ENCODE results near the gene SLC35A4. TPM values are rescaled to one million over a fixed set of nuclear protein-coding genes. Genes with fewer than 3 reads are reported as not detected.

The SLC35A4 gene
- total and polyA plus RNA-seq, 4 donors = 17.5 to 37.0 (median 26.6) TPM

DNA sequence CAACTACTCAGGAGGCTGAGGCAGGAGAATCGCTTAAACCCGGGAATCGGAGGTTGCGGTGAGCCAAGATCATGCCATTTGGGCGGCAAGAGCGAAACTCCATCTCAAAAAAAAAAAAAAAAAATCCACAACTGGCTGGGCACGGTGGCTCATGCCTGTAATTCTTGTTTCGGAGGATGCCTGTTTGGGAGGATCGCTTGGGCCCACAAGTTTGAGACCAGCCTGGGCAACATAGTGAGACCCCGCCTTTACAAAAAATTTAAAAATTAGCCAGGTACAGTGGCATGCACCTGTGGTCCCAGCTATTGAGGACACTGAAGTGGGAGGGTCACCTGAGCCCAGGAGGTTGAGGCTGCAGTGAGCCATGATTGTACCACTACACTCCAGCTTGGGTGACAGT is 19.0 kb upstream of the SLC35A4 start:
- Histone ChIP-seq H3K4me3 (ENCODE audit: low read depth in 1 of 3, low read length in 3 of 3) (no peak overlapping the region), H3K27me3 (ENCODE audit: control insufficient read depth in 4 of 4, insufficient read depth in 4 of 4, low read length in 3 of 4) (no peaks in the 10 kb centered on the region), H3K4me1 (ENCODE audit: control insufficient read depth in 4 of 4, insufficient read depth in 4 of 4, low read length in 3 of 4) (peaks cover 8 to 40% (median 33%) of the 10 kb centered on the region in 4 donors), H3K27ac (ENCODE audit: low read depth in 1 of 2, low read length in 2 of 2) (no peak overlapping the region), H3K9me3 (ENCODE audit: control insufficient read depth in 4 of 4, low read length in 3 of 4) (no peaks in the 10 kb centered on the region), H3K36me3 (ENCODE audit: control insufficient read depth in 4 of 4, insufficient read depth in 3 of 4, low read depth in 1 of 4, low read length in 3 of 4) (peaks cover 2 to 34% (median 27%) of the 10 kb centered on the region in 4 donors), H3K9ac (ENCODE audit: low read depth in 1 of 2, low read length in 2 of 2) (no peak overlapping the region)
- no peak for DNase-seq (ENCODE audit: low spot score)
- TF ChIP-seq RXRA (IDR thresholded peaks at IDR 0.05) (no peak), YY1 (IDR thresholded peaks at IDR 0.05) (no peak), FOXA1 (IDR thresholded peaks at IDR 0.05) (no peak), NR2F2 (IDR thresholded peaks at IDR 0.05) (no peak), RAD21 (IDR thresholded peaks at IDR 0.05) (no peak), JUND (IDR thresholded peaks at IDR 0.05) (no peak)
- TF ChIP-seq, protein P1, sequence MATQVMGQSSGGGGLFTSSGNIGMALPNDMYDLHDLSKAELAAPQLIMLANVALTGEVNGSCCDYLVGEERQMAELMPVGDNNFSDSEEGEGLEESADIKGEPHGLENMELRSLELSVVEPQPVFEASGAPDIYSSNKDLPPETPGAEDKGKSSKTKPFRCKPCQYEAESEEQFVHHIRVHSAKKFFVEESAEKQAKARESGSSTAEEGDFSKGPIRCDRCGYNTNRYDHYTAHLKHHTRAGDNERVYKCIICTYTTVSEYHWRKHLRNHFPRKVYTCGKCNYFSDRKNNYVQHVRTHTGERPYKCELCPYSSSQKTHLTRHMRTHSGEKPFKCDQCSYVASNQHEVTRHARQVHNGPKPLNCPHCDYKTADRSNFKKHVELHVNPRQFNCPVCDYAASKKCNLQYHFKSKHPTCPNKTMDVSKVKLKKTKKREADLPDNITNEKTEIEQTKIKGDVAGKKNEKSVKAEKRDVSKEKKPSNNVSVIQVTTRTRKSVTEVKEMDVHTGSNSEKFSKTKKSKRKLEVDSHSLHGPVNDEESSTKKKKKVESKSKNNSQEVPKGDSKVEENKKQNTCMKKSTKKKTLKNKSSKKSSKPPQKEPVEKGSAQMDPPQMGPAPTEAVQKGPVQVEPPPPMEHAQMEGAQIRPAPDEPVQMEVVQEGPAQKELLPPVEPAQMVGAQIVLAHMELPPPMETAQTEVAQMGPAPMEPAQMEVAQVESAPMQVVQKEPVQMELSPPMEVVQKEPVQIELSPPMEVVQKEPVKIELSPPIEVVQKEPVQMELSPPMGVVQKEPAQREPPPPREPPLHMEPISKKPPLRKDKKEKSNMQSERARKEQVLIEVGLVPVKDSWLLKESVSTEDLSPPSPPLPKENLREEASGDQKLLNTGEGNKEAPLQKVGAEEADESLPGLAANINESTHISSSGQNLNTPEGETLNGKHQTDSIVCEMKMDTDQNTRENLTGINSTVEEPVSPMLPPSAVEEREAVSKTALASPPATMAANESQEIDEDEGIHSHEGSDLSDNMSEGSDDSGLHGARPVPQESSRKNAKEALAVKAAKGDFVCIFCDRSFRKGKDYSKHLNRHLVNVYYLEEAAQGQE (IDR thresholded peaks at IDR 0.05) = no peak
- TF ChIP-seq, protein P2, sequence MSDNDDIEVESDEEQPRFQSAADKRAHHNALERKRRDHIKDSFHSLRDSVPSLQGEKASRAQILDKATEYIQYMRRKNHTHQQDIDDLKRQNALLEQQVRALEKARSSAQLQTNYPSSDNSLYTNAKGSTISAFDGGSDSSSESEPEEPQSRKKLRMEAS (IDR thresholded peaks at IDR 0.05) = no peak
- 98% methylated on average over 10 of the region's 10 CpGs for WGBS

DNA sequence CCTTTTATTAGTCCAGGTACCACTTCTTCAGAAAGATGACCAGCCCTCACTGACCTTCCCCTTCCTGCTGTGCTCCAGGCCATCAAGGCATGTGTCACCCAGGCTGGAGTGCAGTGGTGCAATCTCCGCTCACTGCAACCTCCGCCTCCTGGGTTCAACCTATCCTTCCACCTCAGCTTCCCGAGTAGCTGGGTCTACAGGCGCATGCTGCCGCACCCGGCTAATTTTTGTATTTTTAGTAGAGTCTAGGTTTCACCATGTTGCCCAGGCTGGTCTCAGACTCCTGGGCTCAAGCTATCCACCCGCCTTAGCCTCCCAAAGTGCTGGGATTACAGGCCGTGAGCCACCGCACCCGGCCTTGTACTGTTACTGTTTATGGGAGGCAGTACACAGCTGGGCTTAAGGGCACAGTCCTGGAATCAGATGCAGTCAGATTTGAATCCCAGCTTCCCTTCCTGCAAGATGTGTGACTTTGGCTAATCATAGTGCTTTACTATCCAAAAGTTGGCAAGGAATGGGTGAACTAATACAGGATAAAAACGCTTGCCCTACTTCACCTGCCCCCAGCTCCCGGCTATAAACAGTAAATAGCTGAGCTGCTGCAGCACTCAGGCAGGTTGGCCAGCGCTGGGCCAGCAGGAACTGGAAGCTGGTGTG is 17.6 kb upstream of the SLC35A4 start:
- Histone ChIP-seq H3K27ac (ENCODE audit: low read depth in 1 of 2, low read length in 2 of 2) (peak overlapping the region; percentile 91 to 99), H3K4me3 (ENCODE audit: low read depth in 1 of 3, low read length in 3 of 3) (no peak overlapping the region), H3K9ac (ENCODE audit: low read depth in 1 of 2, low read length in 2 of 2) (no peak overlapping the region), H3K4me1 (ENCODE audit: control insufficient read depth in 4 of 4, insufficient read depth in 4 of 4, low read length in 3 of 4) (peaks cover 8 to 40% (median 33%) of the 10 kb centered on the region in 4 donors), H3K36me3 (ENCODE audit: control insufficient read depth in 4 of 4, insufficient read depth in 3 of 4, low read depth in 1 of 4, low read length in 3 of 4) (peaks cover 2 to 29% (median 22%) of the 10 kb centered on the region in 4 donors), H3K27me3 (ENCODE audit: control insufficient read depth in 4 of 4, insufficient read depth in 4 of 4, low read length in 3 of 4) (no peaks in the 10 kb centered on the region), H3K9me3 (ENCODE audit: control insufficient read depth in 4 of 4, low read length in 3 of 4) (no peaks in the 10 kb centered on the region)
- TF ChIP-seq, protein P3, sequence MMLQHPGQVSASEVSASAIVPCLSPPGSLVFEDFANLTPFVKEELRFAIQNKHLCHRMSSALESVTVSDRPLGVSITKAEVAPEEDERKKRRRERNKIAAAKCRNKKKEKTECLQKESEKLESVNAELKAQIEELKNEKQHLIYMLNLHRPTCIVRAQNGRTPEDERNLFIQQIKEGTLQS (IDR thresholded peaks at IDR 0.05) = no peak
- TF ChIP-seq JUND (IDR thresholded peaks at IDR 0.05) = peak in 1 of 2 donors; percentile 7
- TF ChIP-seq SP1 (IDR thresholded peaks at IDR 0.05) = peak; percentile 98
- TF ChIP-seq YY1 (IDR thresholded peaks at IDR 0.05) = peak; percentile 48
- no peak for TF ChIP-seq EGR1 (IDR thresholded peaks at IDR 0.05; ENCODE audit: low read depth in 2 of 2)
- peak; percentile 64 for TF ChIP-seq FOXA2 (IDR thresholded peaks at IDR 0.05)
- no peak for TF ChIP-seq NR2F2 (IDR thresholded peaks at IDR 0.05)
- no peak for TF ChIP-seq TAF1 (conservative IDR thresholded peaks at IDR 0.05)
- no peak for TF ChIP-seq RAD21 (IDR thresholded peaks at IDR 0.05)
- TF ChIP-seq RXRA (IDR thresholded peaks at IDR 0.05) = peak in 1 of 2 donors; percentile 65
- TF ChIP-seq GABPA (IDR thresholded peaks at IDR 0.05 in 1 of 2, conservative IDR thresholded peaks at IDR 0.05 in 1 of 2) = no peak
- TF ChIP-seq, protein P1 (IDR thresholded peaks at IDR 0.05) = peak; percentile 92
- TF ChIP-seq, protein P4, sequence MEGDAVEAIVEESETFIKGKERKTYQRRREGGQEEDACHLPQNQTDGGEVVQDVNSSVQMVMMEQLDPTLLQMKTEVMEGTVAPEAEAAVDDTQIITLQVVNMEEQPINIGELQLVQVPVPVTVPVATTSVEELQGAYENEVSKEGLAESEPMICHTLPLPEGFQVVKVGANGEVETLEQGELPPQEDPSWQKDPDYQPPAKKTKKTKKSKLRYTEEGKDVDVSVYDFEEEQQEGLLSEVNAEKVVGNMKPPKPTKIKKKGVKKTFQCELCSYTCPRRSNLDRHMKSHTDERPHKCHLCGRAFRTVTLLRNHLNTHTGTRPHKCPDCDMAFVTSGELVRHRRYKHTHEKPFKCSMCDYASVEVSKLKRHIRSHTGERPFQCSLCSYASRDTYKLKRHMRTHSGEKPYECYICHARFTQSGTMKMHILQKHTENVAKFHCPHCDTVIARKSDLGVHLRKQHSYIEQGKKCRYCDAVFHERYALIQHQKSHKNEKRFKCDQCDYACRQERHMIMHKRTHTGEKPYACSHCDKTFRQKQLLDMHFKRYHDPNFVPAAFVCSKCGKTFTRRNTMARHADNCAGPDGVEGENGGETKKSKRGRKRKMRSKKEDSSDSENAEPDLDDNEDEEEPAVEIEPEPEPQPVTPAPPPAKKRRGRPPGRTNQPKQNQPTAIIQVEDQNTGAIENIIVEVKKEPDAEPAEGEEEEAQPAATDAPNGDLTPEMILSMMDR (IDR thresholded peaks at IDR 0.05; ENCODE audit: low read depth, low read length, missing input control) = no peak
- TF ChIP-seq HNF4A (conservative IDR thresholded peaks at IDR 0.05) = no peak
- TF ChIP-seq, protein P5, sequence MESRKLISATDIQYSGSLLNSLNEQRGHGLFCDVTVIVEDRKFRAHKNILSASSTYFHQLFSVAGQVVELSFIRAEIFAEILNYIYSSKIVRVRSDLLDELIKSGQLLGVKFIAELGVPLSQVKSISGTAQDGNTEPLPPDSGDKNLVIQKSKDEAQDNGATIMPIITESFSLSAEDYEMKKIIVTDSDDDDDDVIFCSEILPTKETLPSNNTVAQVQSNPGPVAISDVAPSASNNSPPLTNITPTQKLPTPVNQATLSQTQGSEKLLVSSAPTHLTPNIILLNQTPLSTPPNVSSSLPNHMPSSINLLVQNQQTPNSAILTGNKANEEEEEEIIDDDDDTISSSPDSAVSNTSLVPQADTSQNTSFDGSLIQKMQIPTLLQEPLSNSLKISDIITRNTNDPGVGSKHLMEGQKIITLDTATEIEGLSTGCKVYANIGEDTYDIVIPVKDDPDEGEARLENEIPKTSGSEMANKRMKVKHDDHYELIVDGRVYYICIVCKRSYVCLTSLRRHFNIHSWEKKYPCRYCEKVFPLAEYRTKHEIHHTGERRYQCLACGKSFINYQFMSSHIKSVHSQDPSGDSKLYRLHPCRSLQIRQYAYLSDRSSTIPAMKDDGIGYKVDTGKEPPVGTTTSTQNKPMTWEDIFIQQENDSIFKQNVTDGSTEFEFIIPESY (IDR thresholded peaks at IDR 0.05) = no peak
- TF ChIP-seq FOXA1 (IDR thresholded peaks at IDR 0.05) = no peak
- no peak for DNase-seq (ENCODE audit: low spot score)
- WGBS = 24% methylated on average over 13 of the region's 13 CpGs
